ENCODE results near the gene NCKAP5.

The NCKAP5 gene

DNA sequence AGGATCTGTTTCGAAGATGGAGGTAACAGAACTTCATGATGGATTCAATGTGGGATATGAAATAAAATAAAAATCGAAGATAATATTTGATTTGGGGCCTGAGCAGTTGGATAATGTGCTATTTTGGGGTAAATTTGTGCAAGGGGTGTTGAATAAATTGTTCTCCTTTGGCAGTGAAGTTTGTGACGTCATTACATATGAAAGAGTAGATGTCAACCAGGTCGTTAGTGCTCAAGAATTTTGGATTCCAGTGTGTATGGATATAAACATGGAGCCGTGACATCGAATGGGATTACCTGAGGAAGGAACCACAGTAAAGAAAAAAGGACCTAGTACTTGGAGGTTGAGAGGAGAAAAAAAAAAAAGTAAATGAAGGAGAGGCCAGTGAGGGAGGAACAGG lies 253.0 kb downstream of the NCKAP5 start:
- no peak for DNase-seq

DNA sequence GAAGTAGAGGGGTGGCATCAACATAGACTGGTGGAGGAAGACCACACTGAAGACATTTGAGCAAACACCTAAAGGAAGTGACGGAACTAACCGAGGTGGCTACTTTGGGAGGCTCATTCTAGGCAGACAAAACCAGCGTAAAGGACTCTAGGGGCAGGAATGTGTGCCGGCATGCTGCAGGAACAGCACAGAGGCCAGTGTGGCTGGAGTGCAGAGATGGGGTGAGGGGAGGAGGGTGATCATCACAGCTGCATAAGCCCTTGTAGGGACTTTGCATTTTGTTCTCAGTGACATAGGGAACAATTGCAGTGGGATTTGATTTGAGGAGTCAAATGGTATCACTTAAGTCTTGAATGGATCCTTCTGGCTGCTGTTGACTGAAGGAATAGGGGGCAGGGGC lies 253.5 kb downstream of the NCKAP5 start:
- DNase-seq = no peak

DNA sequence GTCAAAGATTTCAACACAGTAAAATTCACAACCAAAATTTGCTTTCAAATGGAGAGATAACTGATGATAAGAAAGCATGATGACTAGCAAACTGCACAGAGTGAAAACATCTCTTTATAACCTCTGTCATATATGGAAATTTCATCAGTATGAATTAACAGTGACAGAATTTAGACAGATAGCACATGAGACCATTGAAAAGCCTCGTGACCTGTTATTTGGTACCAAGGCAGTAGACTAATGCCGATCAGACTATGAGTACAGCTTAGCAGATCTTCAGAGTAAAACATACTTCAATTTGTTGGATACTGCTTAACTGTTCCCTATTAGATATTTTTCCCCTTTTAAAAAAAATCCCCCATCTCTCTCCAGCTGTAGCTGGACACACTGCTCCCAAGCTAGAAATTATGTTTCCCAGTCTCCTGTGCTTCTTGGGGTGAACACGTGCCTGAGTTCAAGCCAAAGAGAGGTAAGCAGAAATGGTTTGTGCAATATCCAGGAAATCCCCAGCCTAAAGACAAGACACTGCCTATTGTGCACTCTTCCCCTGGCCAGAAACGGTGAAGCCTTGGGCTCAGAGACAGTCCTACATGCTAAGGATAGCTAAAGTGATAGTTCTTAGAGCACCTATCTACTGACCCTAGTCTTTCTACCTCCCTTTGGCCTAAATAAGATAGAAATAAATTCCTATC lies 256.1 kb downstream of the NCKAP5 start:
- DNase-seq = no peak

DNA sequence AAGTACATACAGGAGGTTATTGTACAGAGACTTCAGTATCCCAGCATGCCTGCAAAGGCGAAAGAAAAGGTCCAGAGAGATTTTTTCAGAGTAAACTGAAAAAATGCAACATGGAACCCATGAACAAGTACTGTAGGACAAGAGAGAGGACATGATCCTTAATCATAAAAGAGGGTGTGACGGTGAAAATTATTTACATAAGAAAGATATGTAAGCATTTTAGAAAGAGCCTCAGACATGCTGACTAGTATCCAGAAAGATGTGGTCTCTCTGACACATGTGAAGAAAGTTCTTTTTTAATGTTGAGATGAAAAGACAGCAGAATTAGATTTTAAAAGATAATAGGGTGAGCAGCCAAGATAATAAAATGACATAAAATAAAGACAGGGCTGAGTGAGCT lies 262.0 kb downstream of the NCKAP5 start:
- DNase-seq = no peak

GRCh38 chr2:133304344-133304743 lies 263.9 kb downstream of the NCKAP5 start:
- no peak for DNase-seq

DNA sequence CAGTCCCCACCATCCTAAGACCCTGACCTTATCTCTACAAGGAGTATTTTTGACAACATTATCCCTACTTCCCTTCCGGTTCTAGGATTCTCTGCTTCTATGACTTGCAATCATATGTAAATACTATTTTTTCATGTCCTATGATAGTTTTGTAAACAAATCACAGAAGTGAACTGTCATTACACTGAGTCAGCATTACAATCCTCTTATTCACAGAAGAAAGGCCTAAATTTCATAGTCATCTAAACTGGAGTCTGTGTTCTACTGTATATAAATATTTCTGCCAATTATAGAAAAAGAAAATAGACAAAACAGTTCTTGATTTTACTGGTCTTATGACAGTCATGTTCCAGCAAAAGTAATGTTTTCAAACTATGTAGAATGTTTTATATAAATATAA lies 265.1 kb downstream of the NCKAP5 start:
- DNase-seq = no peak

DNA sequence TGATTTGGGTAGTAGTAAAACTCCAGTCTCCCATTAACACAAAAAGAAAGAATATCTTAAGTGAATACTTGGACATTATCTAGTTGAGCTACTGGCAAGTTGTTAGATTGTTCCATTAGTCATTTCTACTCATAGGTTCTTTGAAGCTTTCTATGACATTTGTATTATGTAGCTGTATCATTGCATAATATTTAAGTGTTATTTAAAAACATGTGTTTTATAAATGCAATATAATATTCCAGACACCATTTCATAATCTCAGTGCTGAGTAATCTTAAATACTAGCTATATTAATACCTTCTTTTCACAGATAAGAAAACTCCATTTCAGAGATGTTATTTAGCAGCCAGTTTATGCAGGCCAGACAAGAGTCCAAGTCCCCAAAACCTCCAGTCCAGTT lies 271.9 kb downstream of the NCKAP5 start:
- DNase-seq = no peak

GRCh38 chr2:133293544-133294353 lies 274.5 kb downstream of the NCKAP5 start:
- no peak for DNase-seq

- DNase-seq = no peak
Measured at GRCh38 chr2:133292259-133292658, 276.0 kb downstream of the NCKAP5 start.

DNA sequence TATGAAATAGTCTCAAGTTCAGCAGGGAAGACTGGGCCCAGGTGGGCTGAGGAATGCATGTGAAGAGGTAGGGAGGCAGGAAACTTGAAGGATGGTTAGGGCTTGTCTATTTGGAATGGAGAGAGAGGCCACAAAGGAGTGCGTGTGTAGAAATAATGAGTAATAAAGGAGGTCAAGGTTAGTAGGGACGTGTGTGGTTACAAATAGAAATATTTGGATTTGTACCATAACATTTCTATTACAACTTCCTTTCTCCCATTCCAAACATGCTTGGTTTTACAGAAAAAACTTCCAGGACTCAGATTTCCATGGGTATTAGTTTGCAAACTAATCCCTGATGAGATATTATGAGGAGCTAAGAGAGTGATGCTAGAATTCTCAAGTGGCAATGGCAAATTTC lies 280.6 kb downstream of the NCKAP5 start:
- no peak for DNase-seq

GRCh38 chr2:133286326-133286922 lies 281.8 kb downstream of the NCKAP5 start:
- no peak for DNase-seq

DNA sequence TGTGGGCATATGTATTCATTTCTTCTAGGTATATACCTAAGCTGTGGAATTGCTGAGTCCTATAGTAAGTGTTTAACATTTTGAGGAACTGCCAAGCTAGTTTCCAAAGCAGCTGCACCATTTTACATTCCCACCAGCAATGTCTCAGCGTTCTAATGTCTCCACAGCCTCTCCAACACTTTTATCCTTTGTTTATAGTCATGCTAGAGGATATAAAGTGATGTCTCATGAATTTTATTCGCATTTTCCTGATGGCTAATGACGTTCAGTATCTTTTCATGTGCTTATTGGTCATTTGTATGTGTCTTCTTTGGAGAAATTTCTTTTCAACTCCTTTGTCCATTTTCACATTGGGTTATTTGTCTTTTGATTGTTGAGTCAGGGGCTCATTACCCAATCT lies 295.2 kb downstream of the NCKAP5 start:
- DNase-seq = no peak

- DNase-seq = no peak
Measured at GRCh38 chr2:133271105-133271504, 297.2 kb downstream of the NCKAP5 start.

DNA sequence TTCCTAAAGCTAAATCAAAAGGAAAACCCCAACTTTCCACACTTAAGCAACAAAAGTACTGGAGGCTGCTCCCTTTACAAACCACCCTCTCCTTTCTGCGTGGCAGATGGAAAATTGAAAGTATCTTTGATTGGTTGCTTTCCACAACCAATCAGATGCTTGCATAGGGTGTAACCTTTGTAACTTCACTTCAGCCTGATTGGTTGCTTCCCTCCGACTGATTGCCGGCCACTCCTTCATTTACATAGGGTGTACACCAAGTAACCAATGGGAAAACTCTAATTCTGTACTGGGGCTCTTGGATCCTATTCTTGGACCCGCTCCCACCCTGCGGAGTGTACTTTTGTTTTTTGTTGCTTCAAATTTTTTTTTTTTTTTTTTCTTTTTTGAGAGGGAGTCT lies 297.7 kb downstream of the NCKAP5 start:
- no peak for DNase-seq

GRCh38 chr2:133266926-133267590 lies 301.2 kb downstream of the NCKAP5 start:
- no peak for DNase-seq

DNA sequence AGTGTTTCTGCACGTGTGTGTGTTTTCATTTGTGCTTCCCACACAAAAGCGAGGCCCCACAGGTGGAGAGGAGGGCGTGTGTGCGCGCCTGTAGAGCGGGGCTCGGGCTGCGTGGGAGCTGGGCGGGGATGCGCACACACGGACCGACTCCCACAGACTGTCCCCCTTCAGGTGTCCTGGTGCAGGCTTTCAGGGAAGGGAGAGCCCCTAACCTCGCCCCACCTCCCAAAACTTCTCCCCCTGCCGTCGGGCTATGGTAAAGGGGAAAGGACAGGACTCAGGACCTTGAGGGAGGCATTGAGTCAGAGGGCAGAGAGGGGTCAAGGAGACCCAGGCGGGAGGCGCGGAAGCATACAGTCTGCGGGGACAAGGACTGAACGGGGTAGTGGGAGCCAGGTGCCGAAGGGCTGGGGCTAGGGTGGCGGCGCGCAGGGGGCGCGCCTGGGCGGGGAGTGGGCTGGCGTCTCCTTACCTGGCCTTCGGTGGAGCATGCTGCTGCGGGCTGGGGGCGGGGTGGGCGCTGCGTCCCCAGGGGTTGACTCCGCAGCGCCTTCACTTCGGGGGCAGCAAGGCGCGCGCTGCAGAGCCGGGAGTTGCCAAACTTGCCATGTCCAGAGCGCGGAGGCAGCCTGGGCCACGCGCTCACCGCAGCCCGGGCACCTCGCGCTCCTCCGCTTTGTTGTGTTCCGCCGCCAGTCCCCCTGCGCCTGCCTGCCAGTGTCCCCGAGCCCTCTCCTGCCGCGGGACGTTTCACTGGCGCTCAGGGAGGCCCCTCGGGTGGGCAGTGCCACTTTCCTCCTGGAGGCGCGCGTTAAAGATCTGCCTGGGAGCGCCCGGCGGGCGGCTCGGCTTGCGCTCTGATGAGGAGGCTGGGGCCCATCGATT lies 302.0 kb downstream of the NCKAP5 start:
- no peak for DNase-seq

GRCh38 chr2:133265432-133265949 lies 302.8 kb downstream of the NCKAP5 start:
- DNase-seq = no peak

DNA sequence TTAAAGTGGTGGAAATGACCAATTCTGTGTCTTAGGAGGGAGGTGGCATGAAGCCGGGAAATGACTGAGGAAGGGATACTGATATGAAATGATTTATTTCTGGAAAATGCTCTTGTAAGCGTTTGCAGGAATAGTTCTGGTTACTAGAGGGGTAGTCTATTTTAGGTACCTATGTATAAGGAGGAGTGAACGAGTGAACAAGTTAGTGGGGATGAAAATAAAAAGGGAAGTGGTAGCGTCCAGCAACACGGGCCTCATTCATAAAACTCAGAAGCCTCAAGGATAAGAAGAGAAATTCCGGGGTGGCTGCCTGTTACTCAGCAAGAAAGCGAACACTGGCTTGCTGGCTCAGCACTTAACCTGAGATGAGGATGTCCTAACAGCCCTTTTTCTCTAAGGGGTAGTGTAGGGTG lies 303.3 kb downstream of the NCKAP5 start:
- no peak for DNase-seq

- no peak for DNase-seq
Measured at GRCh38 chr2:133262893-133263292, 305.4 kb downstream of the NCKAP5 start.

DNA sequence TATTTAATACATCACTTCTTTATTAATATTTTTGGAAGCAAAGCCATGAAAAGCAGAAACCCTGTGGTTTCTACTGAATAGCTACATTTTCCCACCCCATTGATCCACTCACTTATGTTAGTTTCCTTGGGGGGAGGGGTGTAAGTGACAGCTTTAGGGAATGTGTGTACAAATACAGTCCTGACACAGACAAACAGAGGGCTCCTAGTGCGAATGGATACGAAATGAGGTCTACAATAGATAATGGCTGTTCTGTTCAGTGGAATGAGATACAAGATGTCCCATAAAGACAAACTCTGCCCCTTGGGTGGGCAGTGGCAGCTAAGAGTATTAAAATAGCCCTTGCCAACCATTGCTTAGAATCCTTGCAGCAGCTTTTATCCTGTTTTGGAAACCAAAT lies 312.9 kb downstream of the NCKAP5 start:
- DNase-seq = no peak

GRCh38 chr2:133253793-133254192 lies 314.5 kb downstream of the NCKAP5 start:
- no peak for DNase-seq

DNA sequence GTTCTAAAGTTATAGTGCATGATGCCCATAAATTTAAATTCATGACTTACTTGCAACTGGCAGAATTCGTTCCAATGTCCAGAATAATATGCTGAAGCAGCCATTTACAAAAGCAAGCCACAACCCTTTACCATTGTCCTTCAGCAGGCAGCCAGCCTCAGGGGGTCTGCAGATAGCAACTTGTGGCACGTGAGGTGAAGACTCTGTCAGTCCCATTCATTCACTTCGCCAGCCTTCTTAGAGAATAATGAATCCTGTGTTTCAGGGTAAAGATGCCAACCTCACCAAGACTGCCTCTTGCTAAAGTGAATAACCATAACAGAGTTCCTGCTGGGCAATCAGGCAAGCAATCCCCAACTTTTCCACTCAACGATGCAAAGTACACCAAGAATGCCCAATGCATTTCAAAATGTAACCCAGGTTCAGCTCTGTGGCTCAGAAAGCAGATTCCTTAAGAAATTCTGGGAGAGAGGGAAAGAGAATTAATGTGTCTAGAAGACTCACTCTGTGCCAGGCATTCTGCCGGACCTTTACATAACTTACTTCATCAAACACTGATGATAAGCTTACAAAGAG lies 315.4 kb downstream of the NCKAP5 start:
- DNase-seq = no peak
